ENCODE data around the gene NFATC3.
"Not testable (repeated sequence)": the region's sequence is repeated elsewhere in the genome, so short reads cannot be mapped to it uniquely, and the experiment has no call there.

The NFATC3 gene

DNA sequence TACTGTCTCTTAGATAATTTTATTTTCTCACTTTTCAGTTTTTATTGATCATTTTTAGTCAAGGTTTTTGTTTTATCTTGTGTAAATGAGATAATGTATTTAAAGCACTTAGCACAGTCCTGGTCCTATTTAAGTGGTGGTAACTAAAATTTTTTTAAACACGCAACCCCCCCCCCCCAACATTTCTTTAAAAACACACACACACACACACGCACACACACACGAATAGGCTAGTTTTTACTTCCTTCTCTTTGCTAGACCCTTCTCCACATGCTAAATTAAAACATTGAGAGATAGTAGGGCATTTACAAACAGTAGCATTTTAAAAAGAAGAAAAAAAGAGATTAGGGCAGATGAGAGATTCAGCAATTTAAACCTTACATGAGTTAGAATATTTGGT lies 5.0 kb downstream of the NFATC3 start:
- no peaks in the 10 kb centered on the region for H3K36me3 ChIP-seq (ENCODE audit: low read depth)
- H3K4me1 ChIP-seq (ENCODE audit: insufficient read depth, poor library complexity, severe bottlenecking) = peaks cover 57% of the 10 kb centered on the region
- no peaks in the 10 kb centered on the region for H3K27me3 ChIP-seq (ENCODE audit: insufficient read depth, poor library complexity, severe bottlenecking)
- TF ChIP-seq, protein P1, sequence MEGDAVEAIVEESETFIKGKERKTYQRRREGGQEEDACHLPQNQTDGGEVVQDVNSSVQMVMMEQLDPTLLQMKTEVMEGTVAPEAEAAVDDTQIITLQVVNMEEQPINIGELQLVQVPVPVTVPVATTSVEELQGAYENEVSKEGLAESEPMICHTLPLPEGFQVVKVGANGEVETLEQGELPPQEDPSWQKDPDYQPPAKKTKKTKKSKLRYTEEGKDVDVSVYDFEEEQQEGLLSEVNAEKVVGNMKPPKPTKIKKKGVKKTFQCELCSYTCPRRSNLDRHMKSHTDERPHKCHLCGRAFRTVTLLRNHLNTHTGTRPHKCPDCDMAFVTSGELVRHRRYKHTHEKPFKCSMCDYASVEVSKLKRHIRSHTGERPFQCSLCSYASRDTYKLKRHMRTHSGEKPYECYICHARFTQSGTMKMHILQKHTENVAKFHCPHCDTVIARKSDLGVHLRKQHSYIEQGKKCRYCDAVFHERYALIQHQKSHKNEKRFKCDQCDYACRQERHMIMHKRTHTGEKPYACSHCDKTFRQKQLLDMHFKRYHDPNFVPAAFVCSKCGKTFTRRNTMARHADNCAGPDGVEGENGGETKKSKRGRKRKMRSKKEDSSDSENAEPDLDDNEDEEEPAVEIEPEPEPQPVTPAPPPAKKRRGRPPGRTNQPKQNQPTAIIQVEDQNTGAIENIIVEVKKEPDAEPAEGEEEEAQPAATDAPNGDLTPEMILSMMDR (IDR thresholded peaks at IDR 0.05; ENCODE audit: poor library complexity, severe bottlenecking) = no peak
- no peak overlapping the region for H3K4me3 ChIP-seq (ENCODE audit: severe bottlenecking)
- DNase-seq (ENCODE audit: low spot score) (no peak), ATAC-seq (ENCODE audit: low read depth) (no peak)
- peak overlapping the region; percentile 74 for H3K27ac ChIP-seq (ENCODE audit: poor library complexity, severe bottlenecking)
- no peaks in the 10 kb centered on the region for H3K9me3 ChIP-seq (ENCODE audit: severe bottlenecking)

DNA sequence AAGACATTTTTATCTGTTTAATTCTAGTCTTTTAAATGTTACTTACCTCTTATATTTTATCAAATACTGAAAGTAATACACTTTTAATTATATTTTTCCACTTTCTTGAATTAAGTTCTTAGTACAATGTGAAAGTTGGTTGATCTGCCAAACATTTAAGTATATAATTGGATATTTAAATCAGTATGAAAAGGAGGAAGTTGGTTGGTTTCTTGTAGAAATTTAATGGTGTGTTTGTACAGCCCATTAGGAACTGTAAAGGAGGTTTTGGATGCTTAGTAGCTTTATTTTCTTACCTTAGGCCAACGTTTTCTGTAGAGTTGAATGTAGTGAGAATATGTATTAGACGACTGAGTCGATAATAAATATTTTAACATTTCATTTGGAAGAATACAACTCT lies 5.4 kb downstream of the NFATC3 start:
- TF ChIP-seq, protein P1 (IDR thresholded peaks at IDR 0.05; ENCODE audit: poor library complexity, severe bottlenecking) = no peak
- Histone ChIP-seq H3K36me3 (ENCODE audit: low read depth) (no peaks in the 10 kb centered on the region), H3K4me1 (ENCODE audit: insufficient read depth, poor library complexity, severe bottlenecking) (peaks cover 57% of the 10 kb centered on the region), H3K4me3 (ENCODE audit: severe bottlenecking) (no peak overlapping the region), H3K27ac (ENCODE audit: poor library complexity, severe bottlenecking) (peak overlapping the region; percentile 74), H3K9me3 (ENCODE audit: severe bottlenecking) (no peaks in the 10 kb centered on the region), H3K27me3 (ENCODE audit: insufficient read depth, poor library complexity, severe bottlenecking) (no peaks in the 10 kb centered on the region)
- ATAC-seq (ENCODE audit: low read depth) = no peak
- DNase-seq (ENCODE audit: low spot score) = no peak

DNA sequence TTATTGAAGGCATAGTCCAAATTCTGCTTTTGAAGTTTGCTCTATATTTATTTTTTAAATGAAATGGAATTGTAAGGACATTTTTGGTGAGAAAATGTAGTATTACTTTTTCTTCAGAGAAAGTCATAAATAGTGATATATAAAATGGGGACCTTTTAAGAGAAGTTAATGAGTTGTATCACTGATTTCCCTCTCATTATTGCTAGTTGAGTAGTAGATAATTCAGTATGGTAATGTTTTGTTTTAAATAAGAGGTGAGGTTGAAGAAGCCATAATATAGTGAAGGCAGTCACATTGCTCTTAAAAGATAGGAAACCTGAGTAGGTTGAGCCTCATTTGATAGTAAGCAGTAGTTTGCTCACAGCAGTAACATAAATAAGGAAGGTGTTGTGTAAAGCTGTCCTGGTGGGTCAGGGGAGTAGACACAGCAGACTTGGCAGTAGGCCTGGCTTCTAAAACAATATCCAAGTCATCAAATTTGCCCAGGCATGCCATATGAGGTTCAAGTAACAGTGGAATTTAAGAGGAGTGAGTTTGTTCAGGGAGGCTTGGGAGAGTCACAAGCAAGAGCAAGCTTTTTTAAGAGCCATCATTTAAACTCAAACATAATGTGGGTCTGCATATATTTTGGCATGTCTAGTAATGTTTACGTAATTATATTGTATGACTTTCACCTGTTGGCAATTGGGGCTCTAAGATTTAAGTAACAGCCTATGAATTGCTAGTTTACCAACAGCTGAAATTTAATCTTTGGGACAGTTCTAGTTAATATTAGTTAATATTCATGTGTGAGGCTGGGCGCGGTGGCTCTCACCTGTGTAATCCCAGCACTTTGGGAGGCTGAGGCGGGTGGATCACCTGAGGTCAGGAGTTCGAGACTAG lies 6.5 kb downstream of the NFATC3 start:
- Histone ChIP-seq H3K36me3 (ENCODE audit: low read depth) (no peaks in the 10 kb centered on the region), H3K9me3 (ENCODE audit: severe bottlenecking) (no peaks in the 10 kb centered on the region), H3K27ac (ENCODE audit: poor library complexity, severe bottlenecking) (peak overlapping the region; percentile 74), H3K4me3 (ENCODE audit: severe bottlenecking) (no peak overlapping the region), H3K27me3 (ENCODE audit: insufficient read depth, poor library complexity, severe bottlenecking) (no peaks in the 10 kb centered on the region), H3K4me1 (ENCODE audit: insufficient read depth, poor library complexity, severe bottlenecking) (peaks cover 57% of the 10 kb centered on the region)
- TF ChIP-seq, protein P1 (IDR thresholded peaks at IDR 0.05; ENCODE audit: poor library complexity, severe bottlenecking) = no peak
- DNase-seq (ENCODE audit: low spot score) (no peak), ATAC-seq (ENCODE audit: low read depth) (peak; percentile 97)

DNA sequence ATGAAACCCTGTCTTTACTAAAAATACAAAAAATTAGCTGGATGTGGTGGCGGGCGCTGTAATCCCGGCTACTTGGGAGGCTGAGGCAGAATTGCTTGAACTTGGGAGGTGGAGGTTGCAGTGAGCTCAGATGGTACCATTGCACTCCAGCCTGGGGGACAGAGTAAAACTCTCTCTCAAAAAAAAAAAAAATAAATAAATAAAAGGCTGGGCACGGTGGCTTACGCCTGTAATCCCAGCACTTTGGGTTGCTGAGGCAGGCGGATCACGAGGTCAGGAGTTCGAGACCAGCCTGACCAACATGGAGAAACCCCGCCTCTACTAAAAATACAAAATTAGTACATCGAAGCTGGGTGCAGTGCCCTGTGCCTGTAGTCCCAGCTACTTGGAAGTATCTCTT lies 7.1 kb downstream of the NFATC3 start:
- not testable (repeated sequence) for H3K4me3 ChIP-seq (ENCODE audit: severe bottlenecking); H3K36me3 ChIP-seq (ENCODE audit: low read depth); DNase-seq (ENCODE audit: low spot score); H3K9me3 ChIP-seq (ENCODE audit: severe bottlenecking); H3K27me3 ChIP-seq (ENCODE audit: insufficient read depth, poor library complexity, severe bottlenecking); ATAC-seq (ENCODE audit: low read depth)
- Histone ChIP-seq H3K27ac (ENCODE audit: poor library complexity, severe bottlenecking) (peak overlapping the region; percentile 74), H3K4me1 (ENCODE audit: insufficient read depth, poor library complexity, severe bottlenecking) (peaks cover 52% of the 10 kb centered on the region)

DNA sequence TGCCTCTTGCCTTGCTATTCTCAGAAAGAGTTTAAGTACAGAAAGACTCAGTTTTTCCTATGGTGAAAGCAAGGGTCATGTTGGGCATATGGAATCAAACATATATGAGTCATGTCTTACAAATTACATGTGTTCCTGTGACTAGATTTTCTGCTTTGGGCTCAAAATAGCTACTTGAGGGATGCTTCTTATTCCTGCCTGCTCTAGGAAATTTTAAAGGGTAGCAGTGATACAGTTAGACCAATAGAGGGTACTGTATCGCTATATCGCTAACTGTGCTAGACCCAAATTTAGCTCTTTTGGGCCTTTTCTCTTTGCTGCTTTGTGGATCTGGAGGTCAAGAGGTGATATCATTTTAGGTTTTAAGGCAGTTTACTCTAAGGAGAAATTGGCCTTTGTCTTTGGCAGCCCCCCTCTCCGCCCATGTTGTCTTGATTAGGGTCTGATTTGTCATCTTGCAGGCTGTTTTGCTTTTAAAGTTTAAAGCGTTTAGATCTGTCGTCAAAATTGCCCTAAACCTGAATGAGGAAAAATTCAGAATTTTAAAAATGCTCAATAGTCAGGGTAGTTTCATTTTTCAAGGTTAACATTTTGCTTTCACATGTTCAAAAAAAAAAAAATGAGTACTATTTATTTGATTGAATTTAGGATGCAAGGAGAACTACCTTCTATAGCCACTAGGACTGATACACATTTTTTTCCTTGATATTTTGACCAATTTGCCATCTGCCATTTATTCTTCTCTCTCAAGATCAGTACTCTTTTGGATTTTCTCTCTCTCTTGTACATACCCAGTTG lies 8.8 kb downstream of the NFATC3 start:
- TF ChIP-seq, protein P1 (IDR thresholded peaks at IDR 0.05; ENCODE audit: poor library complexity, severe bottlenecking) = peak; percentile 50
- H3K27me3 ChIP-seq (ENCODE audit: insufficient read depth, poor library complexity, severe bottlenecking) = no peaks in the 10 kb centered on the region
- H3K27ac ChIP-seq (ENCODE audit: poor library complexity, severe bottlenecking) = no peak overlapping the region
- no peaks in the 10 kb centered on the region for H3K36me3 ChIP-seq (ENCODE audit: low read depth)
- ATAC-seq (ENCODE audit: low read depth) (no peak), DNase-seq (ENCODE audit: low spot score) (no peak)
- H3K4me3 ChIP-seq (ENCODE audit: severe bottlenecking) = no peak overlapping the region
- H3K4me1 ChIP-seq (ENCODE audit: insufficient read depth, poor library complexity, severe bottlenecking) = peaks cover 44% of the 10 kb centered on the region
- peaks cover 5% of the 10 kb centered on the region for H3K9me3 ChIP-seq (ENCODE audit: severe bottlenecking)

Data from RWPE2 (cell line).